Measurements from ENCODE around the gene IGF1. TPM values are rescaled to one million over a fixed set of nuclear protein-coding genes. Genes with fewer than 3 reads are reported as not detected.
"Not testable (repeated sequence)": the region's sequence is repeated elsewhere in the genome, so short reads cannot be mapped to it uniquely, and the experiment has no call there.

Gene IGF1
- total RNA-seq, 1 experiment from 2014 or later, result not detected

GRCh38 chr12:102390068-102390467, 90.3 kb downstream of the IGF1 start:
- DNase-seq (ENCODE audit: low read depth), result no peak

DNA sequence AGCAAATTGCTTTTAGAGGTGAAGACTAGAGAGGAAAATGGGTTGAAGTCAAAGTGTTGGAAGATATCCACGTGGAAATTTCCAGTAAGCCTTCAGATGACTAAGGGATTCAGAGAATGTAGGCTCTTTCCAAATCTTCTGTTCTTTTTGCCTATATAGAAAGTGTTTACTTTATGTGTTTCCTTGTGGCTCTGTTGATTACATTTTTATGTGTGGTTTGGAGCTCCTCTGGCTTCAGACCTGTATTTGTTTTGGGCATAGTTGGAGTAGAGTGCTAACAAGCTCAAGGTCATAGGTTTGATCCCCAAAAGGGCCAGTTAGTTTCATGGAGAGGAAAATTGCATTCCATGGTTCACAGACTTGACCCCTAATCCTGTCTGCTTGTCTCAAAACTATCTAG, 91.9 kb downstream of the IGF1 start:
- peak; percentile 8 for DNase-seq (ENCODE audit: low read depth)

GRCh38 chr12:102385343-102385742, 95.0 kb downstream of the IGF1 start:
- no peak for DNase-seq (ENCODE audit: low read depth)

DNA sequence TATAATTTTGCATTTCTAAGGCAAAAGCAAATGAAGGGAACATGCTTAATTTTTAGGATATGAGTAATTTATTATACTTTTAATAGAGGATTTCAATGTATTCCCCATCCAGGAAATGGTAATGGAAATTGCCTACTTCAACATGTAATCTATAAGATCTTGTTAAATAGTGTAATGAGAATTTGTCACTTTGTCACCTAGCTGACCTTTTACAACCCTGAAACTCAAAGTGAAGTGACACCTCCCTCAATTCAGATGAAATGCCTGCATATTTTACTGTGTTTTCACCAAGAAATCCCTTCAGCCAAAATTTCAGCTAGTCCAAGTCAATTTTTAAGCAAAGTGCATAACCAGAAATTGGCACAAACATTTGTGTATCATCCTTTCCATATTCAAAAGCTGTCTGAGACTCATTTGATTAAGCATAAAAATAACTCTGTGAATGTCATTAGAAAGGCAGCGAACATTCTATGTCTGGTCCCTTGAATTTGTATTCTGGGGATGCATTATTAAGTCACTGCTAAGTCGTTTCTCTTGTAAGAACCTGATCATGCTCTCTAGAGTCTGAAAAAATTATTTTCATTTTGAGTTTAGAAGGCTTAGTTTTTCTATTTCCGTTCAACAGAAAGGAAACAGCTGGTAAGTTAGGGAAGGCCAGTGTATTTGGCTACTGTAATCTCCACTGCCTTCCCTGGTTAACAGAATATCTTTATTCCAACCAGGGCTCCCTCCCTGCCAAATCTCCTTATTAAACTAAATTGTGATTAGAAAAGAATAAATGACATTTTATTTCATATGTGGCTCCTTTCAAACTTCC, 100.8 kb downstream of the IGF1 start:
- DNase-seq (ENCODE audit: low read depth), result no peak

GRCh38 chr12:102376781-102377180, 103.6 kb downstream of the IGF1 start:
- no peak for DNase-seq (ENCODE audit: low read depth)

GRCh38 chr12:102376181-102376747, 104.1 kb downstream of the IGF1 start:
- no peak for DNase-seq (ENCODE audit: low read depth)

GRCh38 chr12:102374190-102374589, 106.2 kb downstream of the IGF1 start:
- no peak for DNase-seq (ENCODE audit: low read depth)

DNA sequence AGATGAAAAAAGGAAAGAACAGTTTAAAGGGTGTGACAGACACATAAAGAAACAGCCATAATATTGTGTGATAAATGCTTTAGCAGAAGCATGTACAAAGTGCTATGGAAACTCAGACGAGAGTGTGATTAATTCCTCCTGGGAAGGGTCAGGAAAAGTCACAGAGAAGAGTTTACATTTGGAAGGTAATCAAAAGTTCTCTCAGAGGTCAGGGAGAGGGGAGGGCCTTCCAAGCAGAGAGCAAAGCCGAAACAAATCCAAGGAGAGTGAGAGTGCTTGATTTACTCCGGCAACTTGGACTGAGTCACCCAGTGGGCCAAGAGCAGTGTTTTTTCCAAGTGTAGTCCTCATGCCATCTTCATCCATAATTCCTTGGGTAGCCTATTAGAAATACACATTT, 108.3 kb downstream of the IGF1 start:
- DNase-seq (ENCODE audit: low read depth), result peak; percentile 12

DNA sequence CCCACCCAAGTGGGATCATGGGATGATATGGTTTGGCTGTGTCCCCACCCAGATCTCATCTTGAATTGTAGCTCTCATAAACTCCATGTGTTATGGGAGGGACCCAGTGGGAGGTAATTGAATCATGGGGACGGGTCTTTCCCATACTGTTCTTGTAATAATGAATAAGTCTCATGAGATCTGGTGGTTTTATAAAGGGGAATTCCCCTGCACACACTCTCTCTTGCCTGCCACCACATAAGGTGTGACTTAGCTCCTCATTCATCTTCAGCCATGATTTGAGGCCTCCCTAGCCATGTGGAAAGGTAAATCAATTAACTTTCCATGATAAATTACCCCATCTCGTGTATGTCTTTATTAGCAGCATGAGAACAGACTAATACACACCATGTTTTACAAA, 109.2 kb downstream of the IGF1 start:
- DNase-seq (ENCODE audit: low read depth), result no peak

- no peak for DNase-seq (ENCODE audit: low read depth)
These were observed 110.5 kb downstream of the IGF1 start for GRCh38 chr12:102369876-102370275.

DNA sequence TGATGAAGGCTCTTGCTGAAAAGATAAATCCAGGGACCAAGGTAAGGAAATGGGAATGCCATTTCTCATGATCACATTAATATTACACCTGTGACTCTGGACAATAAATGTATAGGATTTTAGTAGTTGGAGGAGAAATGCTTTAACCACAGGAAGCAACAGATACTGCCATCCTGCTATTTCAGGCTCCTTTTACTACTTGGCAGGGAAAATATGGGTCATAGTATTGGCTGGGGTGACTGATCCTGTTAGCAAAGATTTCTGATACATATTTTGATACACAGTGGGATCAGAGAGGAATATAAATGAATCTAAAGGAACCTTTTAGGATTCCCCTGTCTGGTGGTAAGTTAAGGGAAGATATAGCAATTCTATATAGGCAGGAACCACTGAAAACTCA, 115.0 kb downstream of the IGF1 start:
- no peak for DNase-seq (ENCODE audit: low read depth)

DNA sequence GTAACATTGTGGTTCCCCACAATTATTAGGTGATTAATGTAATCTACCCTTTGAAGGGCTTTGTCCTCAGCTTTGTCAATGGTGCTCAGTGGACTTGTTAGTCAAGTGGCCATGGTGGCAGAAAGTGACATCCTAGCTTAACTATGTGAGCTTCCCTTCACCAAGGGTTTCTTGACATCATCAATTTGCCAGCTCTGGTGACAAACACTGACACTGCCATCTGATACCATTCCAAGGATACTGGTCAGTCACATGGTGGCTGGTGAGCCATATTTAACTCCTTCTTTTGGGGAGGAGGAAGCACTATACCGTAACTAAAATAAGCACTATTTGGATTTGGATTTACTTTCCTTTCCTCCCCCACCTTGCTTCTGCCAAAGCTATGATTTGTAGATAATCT, 115.7 kb downstream of the IGF1 start:
- DNase-seq (ENCODE audit: low read depth), result no peak

- no peak for DNase-seq (ENCODE audit: low read depth)
These were observed 123.7 kb downstream of the IGF1 start for GRCh38 chr12:102356690-102357089.

DNA sequence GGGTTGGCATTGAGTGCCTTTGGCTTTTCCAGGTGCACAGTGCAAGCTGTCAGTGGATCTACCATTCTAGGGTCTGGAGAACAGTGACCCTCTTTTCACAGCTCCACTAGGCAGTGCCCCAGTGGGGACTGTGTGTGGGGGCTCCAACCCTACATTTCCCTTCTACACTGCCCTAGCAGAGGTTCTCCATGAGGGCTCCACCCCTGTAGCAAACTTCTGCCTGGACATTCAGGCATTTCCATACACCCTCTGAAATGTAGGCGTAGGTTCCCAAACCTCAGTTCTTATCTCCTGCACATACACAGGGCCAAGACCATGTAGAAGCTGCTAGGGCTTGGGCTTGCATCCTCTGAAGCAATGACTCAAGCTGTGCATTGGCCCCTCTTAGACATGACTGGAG, 126.1 kb downstream of the IGF1 start:
- not testable (repeated sequence) for DNase-seq (ENCODE audit: low read depth)

DNA sequence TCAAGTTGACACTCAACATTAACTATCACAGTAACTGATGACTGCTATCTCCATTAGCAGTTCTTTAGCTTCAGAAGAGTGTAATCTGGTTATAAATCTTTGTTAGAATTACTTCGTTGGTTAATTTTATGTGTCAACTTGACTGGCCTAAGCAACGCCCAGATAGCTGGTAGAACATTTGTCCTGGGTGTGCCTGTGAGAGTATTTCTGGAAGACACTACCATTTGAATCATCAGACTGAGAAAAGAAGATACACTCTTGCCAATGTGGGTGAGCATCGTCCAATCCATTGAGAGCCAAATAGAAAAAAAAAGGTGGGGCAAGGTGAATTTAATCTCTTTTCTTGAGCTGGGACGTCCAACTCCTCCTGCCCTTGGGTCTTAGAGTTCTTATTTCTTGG, 129.0 kb downstream of the IGF1 start:
- no peak for DNase-seq (ENCODE audit: low read depth)

DNA sequence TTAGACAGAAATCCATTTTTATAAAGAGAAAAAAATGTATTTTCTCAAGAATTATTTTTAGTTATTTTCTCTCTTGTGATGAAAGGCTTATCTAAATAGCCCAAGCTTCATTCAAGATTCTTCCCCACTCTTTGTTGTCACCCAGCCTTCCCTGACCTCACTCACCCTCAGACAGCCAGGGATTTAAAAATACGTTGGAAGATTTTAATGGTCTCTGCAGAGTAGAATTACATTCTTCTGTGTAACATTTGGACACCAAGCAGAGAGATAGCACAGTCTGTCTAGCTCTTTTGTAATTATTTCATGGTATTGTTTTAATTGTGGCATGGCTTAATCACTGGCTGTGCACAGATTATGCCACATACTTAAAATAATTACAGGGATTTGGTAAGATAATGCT, 130.3 kb downstream of the IGF1 start:
- DNase-seq (ENCODE audit: low read depth), result no peak

DNA sequence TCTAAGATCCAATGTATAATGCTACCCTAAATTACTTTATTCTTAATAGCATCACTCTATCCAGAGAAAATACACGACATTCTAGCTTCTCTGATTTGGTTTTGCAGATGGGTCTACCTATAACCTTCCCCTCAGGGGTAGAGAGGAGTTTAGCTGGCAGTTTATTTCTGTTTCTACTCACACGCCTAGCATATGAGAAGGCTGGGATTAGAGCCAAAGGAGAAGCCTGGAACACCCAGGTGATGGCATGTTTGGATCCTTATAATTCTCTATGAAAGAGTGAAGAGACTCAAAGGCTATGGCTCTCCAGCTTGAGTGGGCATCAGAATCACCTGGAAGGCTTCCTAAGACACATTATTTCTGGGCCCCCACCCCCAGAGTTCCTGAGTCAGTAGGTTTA, 131.3 kb downstream of the IGF1 start:
- DNase-seq (ENCODE audit: low read depth), result no peak

DNA sequence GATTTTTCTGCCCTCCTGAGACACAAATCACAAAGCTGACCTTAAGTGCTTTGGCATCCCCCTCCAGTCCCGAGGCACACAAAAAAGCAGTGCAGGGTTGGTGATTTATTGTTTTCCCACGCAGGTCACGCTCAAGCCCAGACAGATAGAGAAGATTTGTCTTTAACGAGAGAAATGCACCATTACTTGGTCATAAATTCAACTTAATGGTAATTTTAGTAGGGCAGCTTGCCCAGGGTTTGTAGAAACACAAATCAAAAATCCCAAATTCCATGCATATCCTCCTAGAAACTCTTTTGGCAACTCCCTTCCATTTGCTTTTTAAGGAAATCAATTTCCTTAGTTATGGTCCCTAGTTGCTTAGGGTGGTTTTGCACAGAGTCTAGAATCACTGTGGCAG, 132.6 kb downstream of the IGF1 start:
- DNase-seq (ENCODE audit: low read depth), result no peak
